HCEC 1CT (cell line): ENCODE results near the gene RPL9.
"Not testable (repeated sequence)": the region's sequence is repeated elsewhere in the genome, so short reads cannot be mapped to it uniquely, and the experiment has no call there.

Source experiments
- DNase-seq: peaks from one replicate; pipeline ENCODE4 v3.0.0-alpha.2; 2017

Gene RPL9

DNA sequence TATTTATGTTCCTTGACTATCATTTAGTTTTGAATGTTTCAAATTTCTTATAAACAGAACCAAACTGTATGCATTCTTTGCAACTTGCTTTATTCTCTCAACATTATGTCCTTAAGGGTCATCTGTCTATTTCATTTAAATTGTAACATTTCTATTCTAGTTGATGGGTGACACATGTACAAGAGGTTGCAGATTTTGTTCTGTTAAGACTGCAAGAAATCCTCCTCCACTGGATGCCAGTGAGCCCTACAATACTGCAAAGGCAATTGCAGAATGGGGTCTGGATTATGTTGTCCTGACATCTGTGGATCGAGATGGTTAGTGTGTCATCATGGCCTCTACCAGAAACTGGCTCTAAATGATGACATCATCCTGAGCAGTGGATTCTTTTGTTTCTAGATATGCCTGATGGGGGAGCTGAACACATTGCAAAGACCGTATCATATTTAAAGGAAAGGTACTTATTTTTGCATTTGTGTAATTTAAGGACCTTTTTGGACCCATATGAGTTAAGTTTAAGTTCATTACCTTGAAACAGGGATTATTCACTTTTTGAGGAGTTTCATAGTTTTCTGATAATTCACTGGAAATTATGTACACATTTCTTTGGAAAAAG lies 6.3 kb upstream of the RPL9 start:
- DNase-seq = peak; percentile 77

DNA sequence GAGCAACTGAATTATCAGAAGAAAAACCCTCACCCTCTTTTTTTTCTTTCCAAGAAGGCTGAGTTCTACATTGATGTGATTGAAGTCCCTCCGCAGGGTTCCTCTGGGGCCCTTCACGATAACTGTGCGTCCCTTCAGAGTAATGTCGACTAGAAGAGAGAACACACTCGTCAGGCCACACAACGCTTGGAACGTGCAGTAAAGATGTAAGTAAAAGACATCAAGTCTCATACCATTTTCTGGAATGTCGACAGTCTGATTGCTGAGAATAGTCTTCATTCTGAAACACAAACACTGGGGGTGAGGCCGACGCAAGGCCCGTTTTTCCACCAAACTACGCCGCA lies 589 bp downstream of the RPL9 start:
- not testable (repeated sequence) for DNase-seq

DNA sequence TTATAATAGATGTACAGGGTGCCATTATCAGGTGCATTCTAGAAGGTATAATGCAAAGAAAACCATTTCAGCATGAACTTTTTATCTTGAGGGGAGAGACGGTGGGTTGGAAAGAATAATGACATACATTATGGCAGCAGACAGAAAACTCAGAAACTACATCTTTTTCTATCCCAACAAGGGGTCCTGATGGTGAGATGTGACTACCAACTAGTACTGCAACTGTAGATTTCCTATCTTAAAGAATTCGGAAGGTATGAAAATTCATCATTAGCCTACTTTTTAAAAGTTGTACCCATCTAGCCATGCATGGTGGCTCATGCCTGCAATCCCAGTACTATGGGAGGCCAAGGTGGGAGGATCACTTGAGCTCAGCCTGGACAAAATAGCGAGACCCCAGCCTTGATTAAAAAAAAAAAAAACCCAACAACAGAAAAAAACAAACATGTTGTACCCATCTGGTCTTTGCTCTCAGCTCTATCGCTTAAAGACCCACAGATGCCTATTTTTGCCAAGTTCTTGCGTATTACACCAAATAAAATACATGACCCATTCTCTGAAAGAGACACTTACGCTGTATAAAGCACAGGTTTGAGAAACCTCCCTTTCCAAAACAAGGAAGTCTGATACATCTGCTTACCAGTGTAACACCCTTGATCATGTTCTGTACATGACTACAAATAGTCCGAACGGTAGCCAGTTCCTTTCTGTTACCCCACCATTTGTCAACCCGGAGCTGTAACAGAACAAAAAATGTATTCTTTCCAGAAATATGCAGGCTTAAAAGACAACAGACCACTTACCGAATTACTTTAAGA lies 1.6 kb downstream of the RPL9 start:
- DNase-seq = no peak

DNA sequence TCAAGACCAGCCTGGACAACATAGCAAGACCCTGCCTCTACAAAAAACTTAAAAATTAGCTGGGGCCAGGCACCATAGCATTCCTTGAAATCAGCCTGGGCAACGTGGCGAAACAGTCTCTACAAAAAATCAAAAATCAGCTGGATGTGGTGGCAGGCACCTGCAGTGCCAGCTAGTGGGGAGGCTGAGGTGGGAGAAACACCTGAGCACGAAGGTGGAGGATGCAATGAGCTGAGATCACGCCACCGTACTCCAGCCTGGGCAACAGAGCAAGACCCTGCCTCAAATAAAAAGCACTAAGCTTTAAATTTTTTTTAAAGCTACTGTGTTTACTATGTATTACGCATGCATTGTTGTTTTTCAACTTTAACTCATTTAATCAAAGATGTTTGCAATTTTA lies 3.2 kb downstream of the RPL9 start:
- DNase-seq = no peak

DNA sequence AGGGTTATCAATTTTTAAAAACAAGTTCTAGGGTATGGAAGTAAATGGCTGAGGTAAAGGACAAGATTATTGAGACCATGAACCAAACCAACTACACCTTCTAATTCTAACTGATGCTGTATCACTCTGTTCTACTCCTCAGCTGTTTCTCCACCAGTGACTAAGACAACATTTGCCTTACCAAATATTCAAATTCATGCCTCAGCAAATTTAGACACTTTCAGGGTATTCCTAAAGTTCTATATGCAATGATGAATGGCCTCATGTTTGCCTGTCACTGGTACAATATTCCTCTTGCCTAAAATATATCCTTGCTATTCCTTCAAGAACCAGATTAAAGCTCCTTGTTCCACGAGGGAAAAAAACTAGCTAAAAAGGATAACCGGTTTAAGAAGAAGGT lies 5.0 kb downstream of the RPL9 start:
- DNase-seq = no peak

DNA sequence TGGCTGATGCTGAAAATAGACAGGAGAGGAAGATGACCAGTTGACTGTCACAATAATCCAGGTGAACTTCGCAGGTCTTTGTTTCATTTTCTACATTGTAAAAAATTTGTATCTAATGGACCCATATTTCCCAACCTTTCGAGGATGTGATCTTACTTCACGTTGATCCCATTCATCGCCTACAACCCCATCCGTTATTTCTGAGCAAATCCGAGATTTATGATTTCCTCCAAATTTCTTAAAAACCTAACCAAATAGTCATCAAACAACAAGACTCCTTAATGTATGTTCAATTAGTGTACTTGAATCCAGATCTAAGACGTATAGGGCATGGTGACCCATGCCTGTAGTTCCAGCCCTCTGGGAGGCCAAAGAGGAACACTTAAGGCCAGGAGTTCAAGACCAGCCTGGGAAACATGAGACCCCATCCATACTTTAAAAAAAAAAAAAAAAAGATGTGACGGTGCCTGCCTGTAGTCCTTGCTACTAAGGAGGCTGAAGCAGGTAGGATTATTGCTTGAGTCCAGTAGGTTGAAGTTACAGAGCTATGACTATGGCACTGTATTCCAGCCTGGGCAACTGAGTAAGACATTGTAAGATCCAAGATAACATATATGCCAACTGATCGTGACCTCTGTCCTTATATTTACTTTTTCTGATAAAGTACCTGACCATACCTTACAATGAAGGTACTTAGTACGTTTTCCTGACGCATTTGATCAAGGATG lies 5.7 kb downstream of the RPL9 start:
- no peak for DNase-seq

DNA sequence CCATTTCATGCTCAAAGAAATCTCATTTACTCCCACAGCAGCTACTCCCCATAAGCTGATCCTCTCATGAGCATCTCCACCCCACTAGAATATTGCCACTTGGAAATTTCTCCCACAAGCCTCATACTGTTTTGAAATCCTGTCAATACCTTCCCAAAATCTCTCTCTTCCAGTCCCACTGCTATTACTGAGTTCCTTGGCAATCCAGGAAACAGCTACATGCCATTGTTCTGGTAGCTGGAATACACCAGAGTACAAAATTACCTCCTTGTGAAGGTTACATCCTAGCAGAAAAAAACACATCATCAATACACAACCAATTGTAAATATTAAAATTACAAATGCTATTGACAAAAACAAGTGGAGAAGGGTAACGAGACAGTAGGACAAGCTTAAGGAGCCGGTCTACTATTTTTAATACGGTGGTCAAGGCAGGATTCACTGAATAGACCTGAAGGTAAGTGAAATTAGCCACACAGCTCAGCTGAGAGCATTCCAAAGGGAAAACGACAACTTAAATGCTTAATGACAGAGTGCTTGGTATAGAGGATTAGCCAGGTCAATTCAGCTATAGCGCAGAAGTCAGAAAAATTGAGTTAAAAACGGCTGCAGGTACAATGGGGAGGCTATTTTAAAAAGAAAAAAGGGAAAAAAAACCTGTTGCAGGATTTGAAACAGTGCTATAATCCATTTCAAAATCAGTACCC lies 6.4 kb downstream of the RPL9 start:
- DNase-seq = no peak

DNA sequence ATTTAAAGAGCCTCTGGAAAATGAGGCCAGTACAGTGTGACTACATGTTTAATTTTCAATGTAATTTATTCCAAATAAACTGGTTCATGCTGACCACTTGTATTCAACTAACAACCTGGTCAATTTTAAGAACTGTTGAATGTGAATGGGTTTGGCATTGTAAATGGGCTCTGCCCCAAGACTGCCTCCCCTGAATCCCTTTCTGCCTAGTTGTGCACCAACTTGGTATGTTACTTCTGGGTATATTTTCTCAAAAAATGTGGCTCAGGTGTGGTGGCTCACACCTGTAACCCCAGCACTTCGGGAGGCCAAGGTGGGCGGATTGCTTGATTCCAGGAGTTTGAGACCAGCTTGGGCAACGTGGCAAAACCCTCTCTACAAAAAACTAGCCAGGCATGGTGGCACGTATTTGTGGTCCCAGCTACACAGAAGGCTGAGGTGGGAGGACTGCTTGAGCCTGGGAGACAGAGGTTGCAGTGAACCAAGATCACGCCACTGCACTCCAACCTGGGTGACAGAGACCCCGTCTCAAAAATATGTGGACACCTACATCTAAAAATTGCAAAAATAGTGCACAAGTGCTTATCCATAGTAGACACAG lies 7.2 kb downstream of the RPL9 start:
- DNase-seq = no peak

DNA sequence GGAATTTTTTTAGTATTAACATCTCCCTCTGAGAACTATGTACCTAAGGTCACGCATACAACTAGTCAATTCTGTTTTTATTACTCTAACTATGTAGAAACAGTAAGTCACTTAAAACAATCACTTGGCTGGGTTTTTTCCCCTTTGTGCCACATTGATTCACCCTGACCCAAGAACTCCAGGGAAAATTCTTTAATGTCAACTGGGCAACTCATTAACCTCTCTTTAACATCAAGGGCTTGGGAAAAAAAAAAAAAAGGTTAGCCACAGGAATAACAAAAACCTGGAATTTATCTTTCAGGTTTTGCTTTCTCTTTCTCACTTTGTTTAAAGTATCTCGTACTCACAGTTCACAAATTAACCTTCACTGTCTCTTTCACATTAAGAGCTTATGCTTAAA lies 8.1 kb downstream of the RPL9 start:
- DNase-seq = no peak

DNA sequence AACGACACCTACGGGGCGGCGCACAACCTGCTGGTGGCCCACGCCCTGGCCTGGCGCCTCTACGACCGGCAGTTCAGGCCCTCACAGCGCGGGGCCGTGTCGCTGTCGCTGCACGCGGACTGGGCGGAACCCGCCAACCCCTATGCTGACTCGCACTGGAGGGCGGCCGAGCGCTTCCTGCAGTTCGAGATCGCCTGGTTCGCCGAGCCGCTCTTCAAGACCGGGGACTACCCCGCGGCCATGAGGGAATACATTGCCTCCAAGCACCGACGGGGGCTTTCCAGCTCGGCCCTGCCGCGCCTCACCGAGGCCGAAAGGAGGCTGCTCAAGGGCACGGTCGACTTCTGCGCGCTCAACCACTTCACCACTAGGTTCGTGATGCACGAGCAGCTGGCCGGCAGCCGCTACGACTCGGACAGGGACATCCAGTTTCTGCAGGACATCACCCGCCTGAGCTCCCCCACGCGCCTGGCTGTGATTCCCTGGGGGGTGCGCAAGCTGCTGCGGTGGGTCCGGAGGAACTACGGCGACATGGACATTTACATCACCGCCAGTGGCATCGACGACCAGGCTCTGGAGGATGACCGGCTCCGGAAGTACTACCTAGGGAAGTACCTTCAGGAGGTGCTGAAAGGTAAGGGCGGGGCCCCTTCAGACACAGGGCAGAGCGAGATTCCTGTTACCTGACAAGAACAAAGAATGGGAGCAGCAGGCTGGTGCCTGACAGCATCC lies 11.7 kb downstream of the RPL9 start:
- no peak for DNase-seq

DNA sequence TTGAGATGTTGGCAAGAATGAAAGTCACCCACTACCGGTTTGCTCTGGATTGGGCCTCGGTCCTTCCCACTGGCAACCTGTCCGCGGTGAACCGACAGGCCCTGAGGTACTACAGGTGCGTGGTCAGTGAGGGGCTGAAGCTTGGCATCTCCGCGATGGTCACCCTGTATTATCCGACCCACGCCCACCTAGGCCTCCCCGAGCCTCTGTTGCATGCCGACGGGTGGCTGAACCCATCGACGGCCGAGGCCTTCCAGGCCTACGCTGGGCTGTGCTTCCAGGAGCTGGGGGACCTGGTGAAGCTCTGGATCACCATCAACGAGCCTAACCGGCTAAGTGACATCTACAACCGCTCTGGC lies 12.3 kb downstream of the RPL9 start:
- no peak for DNase-seq

DNA sequence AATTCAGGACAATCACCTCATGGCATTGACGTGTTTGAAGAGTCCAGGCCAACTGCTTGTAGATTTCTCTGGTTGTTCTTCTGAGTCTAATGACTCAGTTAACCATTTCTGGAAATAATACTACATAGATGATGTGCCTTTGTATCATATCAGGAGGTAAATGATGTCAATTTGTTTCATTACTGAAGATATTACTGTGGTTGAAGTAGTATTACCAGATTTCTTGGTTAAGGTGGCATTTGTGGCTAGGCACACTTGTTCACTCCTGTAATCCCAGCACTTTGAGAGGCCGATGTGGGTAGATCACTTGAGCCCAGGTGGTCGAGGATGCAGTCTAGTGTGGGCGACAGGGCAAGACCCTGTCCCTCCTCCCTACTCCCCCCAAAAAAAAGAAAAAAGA lies 15.7 kb downstream of the RPL9 start:
- no peak for DNase-seq

DNA sequence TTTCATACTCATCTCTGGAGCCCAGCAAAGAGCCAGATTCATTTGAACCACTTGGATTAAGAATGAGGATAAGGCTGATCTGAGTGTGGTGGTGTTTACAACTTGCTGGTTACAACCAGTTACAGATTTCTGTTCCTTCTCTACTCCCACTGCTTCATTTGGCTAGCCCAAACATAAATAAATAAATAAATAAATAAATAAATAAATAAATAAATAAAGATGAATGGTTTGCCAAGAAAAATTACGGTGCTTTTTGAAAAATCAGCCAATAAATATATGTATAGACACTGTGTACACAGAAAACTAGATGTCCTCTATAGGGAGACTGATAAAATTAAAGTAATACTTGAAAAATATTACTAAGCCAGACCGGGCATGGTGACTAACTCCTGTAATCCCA lies 17.1 kb downstream of the RPL9 start:
- no peak for DNase-seq

DNA sequence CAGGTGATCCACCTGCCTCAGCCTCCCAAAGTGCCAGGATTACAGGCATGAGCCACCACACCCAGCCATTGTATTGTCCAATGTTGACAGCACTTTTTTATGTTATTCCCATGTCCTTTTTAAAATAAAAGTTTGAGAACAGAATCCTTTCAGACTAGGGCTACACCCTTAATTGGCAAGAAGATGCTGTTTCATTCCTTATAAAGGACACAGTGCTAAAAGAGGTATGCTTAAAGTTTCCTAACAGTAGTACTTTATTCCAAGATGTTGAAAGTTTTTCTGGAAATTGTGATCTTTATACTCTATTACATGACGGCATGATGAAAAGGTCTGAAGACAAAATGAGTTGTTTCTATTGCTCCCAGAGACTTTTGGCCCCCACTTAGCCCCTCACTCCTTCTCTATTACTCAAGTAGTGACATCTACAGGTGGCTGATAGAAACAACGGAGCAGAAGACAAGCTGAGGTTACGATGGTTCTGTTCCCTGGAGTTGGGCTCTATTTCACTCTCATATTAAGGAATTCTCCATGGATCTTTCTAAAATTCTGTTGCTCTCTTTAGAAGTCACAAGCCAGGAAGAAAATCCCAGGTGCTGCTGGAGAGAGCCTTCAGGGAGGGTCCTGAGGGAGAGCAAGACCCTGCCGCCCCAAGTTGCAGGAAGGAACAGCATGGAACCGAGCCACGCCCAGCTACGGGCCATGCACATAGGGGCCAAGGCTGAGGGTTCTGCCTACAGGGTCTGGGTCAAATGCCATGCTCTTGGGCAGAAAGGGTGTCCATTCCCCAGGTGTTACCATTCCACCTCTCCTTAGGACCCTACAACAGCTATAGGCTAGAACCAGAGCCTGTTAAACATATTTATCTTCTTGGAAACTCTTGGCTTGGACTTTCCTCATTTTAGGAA lies 22.8 kb downstream of the RPL9 start:
- DNase-seq = no peak

DNA sequence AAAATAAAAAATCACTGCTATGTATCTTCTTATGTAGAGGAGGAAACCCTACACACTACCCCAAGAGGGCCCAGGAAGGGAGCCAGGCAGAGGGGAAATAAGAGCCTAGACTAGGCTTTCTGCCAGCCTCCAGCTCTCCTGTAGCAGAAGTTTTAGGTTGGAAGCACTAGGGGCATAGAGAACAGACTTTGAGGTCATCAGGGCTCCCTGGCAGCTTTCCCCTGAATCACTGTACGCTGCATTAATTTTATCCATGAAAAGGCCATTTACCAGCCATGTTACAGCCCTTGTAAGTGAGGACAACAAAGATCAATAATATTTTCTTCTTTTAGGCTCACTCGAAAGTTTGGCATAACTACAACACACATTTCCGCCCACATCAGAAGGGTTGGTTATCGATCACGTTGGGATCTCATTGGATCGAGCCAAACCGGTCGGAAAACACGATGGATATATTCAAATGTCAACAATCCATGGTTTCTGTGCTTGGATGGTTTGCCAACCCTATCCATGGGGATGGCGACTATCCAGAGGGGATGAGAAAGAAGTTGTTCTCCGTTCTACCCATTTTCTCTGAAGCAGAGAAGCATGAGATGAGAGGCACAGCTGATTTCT lies 24.7 kb downstream of the RPL9 start:
- no peak for DNase-seq

DNA sequence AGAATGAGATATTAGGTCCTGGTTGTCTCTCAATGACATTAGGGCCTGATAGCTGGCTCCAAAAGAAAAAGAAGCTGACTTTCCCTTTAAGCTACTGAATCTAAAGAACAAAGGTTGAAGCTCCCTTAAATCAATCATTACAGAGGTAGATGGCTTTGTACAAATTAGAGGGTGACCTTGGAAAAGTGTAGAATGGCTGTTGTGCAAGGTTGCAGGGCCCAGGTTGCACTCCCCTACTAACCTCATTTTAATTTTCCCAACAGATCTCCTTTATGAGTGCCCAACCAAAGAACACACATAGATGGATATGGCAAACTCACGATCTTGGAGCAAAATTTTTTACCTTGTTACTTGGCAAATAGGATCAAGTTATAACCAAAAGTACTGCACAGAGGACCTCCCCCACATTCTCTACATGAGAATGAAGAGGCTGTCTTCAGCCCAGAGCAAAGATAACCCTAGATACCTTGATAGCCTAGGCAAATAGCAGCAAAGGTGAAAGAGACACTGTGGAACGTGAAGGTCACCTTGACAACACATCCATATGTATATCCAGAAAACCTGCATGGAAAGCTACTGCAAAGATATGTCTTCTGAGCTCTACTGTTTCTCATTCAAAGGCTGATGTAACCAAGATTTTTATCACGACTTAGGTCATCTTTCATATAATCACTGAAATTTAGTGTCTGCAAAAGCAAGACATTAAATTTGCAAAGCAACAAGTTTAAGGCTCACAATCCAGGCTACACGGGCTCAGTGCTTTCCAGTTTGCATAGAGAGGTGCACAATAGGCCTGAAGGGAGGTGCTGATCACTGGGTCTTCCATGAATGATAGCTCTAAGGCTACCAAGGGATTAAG lies 29.0 kb downstream of the RPL9 start:
- no peak for DNase-seq

DNA sequence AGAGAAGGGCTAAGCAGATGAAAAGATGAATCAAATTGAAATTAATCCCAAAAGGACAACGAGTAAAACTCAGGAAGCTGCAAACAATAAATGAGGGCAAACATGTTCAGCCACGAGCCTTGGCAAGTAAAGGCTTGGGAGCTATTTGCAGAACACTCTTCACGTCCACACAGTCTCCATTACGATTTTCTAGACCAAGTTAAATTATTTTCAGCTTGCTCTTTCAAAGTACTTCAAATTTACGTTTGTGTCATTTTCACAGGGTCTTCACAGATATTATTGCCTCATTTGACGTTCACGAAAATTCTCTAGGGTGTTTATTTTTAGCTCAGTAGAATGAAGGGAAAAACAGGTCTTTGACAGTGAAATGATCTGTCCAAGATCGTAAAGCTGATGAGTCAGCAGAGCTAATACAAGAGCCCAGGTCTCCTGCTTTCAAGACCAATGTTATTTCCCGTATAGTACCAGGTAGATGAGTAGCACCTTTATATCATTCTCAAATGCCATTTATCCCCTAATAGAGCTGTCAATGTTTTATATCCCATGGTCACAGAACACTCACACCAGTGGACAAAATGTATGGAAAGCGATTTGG lies 31.1 kb downstream of the RPL9 start:
- no peak for DNase-seq

DNA sequence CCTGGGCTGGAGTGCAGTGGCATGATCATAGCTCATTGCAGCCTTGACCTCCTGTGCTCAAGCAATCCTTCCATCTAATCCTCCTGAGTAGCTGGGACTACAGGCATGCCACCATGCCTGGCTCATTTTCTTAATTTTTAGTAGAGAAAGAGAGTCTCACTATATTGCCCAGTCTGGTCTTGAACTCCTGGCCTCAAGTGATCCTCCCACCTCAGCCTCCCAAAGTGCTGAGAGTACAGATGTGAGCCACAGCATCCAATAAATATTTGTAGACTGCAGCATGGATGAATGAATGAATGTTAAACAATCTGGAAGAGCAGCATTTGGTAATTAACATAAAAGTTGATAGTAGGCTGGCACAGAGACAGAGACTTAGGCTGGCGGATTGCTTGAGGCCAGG lies 32.0 kb downstream of the RPL9 start:
- DNase-seq = no peak

DNA sequence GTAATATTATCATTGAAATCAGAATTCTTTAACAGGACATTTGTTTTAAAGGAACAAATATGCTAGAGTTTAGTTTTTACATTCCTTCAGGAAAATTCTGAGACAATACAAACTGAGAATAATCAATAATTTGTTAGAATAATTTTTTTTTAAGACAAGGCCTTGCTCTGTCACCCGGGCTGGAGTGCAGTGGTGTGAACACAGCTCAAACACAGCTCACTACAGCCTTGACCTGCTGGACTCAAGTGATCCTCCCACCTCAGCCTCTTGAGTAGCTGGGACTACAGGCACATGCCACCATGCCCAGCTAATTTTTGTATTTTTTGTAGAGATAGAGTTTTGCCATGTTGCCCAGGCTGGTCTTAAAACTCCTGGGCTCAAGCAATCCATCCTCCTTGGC lies 33.4 kb downstream of the RPL9 start:
- DNase-seq = not testable (repeated sequence)

DNA sequence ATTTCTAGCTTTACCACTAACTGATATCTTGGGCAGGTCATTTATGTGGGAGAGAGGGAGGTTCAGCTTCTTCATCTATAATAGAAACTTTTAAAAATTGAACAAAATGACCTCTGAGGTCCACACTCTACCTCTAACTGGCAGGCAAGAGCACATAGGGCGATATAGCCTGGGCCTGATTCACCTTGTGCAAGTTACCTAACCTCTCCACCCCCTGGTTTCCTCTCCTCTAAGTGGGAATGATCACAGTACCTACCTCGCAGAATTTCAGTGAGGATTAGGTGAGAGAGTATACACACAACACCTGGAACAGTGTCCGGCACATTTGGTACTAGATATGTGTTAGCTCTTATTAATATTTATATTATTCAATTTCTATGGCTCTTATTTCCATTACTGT lies 36.5 kb downstream of the RPL9 start:
- no peak for DNase-seq
